ENCODE data around the gene DOCK2.

DNA sequence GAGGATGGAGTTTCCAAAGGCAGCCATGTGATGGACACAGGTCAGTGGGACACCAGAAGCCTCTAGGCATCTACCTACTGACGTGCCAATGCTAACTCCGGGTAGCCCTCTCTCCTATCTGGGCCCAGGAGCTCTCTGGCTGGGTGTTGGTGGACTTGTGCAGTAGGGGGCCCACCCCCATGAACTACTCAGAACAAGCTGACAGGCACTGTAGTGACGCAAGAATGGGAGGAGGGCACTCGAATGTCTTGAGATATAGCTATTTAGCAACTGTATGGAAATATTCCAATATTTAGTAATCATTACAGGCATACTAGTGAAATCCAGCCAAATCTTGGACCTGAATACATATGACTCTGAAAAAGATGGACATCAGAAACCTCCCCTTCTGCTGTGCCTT is 5.7 kb upstream of the DOCK2 start:
- TF ChIP-seq, protein P1, sequence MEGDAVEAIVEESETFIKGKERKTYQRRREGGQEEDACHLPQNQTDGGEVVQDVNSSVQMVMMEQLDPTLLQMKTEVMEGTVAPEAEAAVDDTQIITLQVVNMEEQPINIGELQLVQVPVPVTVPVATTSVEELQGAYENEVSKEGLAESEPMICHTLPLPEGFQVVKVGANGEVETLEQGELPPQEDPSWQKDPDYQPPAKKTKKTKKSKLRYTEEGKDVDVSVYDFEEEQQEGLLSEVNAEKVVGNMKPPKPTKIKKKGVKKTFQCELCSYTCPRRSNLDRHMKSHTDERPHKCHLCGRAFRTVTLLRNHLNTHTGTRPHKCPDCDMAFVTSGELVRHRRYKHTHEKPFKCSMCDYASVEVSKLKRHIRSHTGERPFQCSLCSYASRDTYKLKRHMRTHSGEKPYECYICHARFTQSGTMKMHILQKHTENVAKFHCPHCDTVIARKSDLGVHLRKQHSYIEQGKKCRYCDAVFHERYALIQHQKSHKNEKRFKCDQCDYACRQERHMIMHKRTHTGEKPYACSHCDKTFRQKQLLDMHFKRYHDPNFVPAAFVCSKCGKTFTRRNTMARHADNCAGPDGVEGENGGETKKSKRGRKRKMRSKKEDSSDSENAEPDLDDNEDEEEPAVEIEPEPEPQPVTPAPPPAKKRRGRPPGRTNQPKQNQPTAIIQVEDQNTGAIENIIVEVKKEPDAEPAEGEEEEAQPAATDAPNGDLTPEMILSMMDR (conservative IDR thresholded peaks at IDR 0.05; ENCODE audit: low read depth, low read length): no peak
- no peak for TF ChIP-seq EZH2 (IDR thresholded peaks at IDR 0.05; ENCODE audit: borderline replicate concordance, low read depth, low read length, poor library complexity, severe bottlenecking)

Measured in A673 (cell line).